Body of pancreas (tissue), 4 donors: Measurements from ENCODE around the gene GLYATL1. TPM values are rescaled to one million over a fixed set of nuclear protein-coding genes. Genes with fewer than 3 reads are reported as not detected.
"Not testable (repeated sequence)": the region's sequence is repeated elsewhere in the genome, so short reads cannot be mapped to it uniquely, and the experiment has no call there.

ENCODE experiments used
- ATAC-seq: fragments of 150-250 bp; one replicate; pipeline ENCODE4 v1.9.1; 2016
- DNase-seq, 4 donors: peaks; one replicate each; pipeline ENCODE4 v3.0.0-alpha.2; 2019
- H3K27ac ChIP-seq, 4 donors: fragments of 200-600 bp; sonication (generic); 1 replicate in 3 of 4; 2 replicates in 1 of 4; pipeline versions ENCODE4 v1.5.1 to v1.6.1; 2016 to 2019; ENCODE audit warnings: mild to moderate bottlenecking in 1 of 4, mixed read lengths in 1 of 4, moderate library complexity in 1 of 4
- H3K27me3 ChIP-seq, 2 donors: fragments of 200-600 bp; sonication (generic); one replicate each; pipeline ENCODE4 v1.6.0; 2016; ENCODE audit warnings: mild to moderate bottlenecking in 1 of 2
- H3K36me3 ChIP-seq, 2 donors: fragments of 200-600 bp; sonication (generic); replicated peaks in 1 of 2; 2 replicates each; pipeline ENCODE4 v1.5.1; 2016; ENCODE audit warnings: low read depth in 2 of 2; ENCODE audit not compliant: insufficient read depth in 1 of 2
- H3K4me1 ChIP-seq: fragments of 200-600 bp; sonication (generic); one replicate; pipeline ENCODE4 v1.6.0; 2016
- H3K4me3 ChIP-seq, 2 donors: fragments of 200-600 bp; sonication (generic); 1 replicate in 1 of 2; 2 replicates in 1 of 2; pipeline ENCODE4 v1.5.1; 2016 to 2019
- H3K9me3 ChIP-seq, 3 donors: fragments of 200-600 bp; sonication (generic); 1 replicate in 2 of 3; 2 replicates in 1 of 3; pipeline ENCODE4 v1.5.1; 2016
- CTCF ChIP-seq, 7 experiments: fragments of 450-650 bp in 4 of 7; fragments of 200-600 bp in 3 of 7; sonication (generic) in 3 of 7; IDR thresholded peaks; one replicate each; pipeline ENCODE4 v1.5.1; 2016 to 2019; ENCODE audit warnings: antibody characterized with exemption in 7 of 7
- POLR2A ChIP-seq, 3 donors: fragments of 450-650 bp; IDR thresholded peaks; one replicate each; pipeline ENCODE4 v1.6.1; 2016; ENCODE audit warnings: antibody characterized with exemption in 3 of 3, mild to moderate bottlenecking in 2 of 3
- WGBS, 2 donors: methylation state at CpG; one replicate each; pipeline ENCODE4 v1.1.5; 2017; 5-methylcytosine and 5-hydroxymethylcytosine counted together
- intact Hi-C: fragments of 100-400 bp; cut with DNase I; formaldehyde crosslinking; loops from one replicate; pipeline ENCODE4 v1.15.1; 2023
- total RNA-seq, 2 donors: library from RNA; depleted of rRNA; stranded (reverse); fragments of >200 nt; gene quantifications; one replicate each; pipeline ENCODE4 v1.1.0, GENCODE V29; 2016

The GLYATL1 gene
- total RNA-seq, 2 donors from 2014 or later: 0.78 TPM; not detected in 1

- 64 to 74% methylated on average over 1 of the region's 1 CpG for WGBS, 2 donors
- TF ChIP-seq CTCF (IDR thresholded peaks at IDR 0.05): no peak
- TF ChIP-seq POLR2A (IDR thresholded peaks at IDR 0.05): no peak
- H3K4me1 ChIP-seq: no peaks in the 10 kb centered on the region
- no peak overlapping the region for H3K4me3 ChIP-seq
- H3K9me3 ChIP-seq: no peaks in the 10 kb centered on the region
- H3K27ac ChIP-seq: no peak overlapping the region
- DNase-seq: no peak
- no peaks in the 10 kb centered on the region for H3K36me3 ChIP-seq
- ATAC-seq: no peak
- intact Hi-C loops: no loop called here
- H3K27me3 ChIP-seq: no peaks in the 10 kb centered on the region
These were observed 53.2 kb downstream of the GLYATL1 start for GRCh38 chr11:58992489-58992888.

GRCh38 chr11:58994171-58994570 is 54.9 kb downstream of the GLYATL1 start:
- Histone ChIP-seq H3K4me3 (no peak overlapping the region), H3K27me3 (no peaks in the 10 kb centered on the region), H3K27ac (no peak overlapping the region), H3K9me3 (no peaks in the 10 kb centered on the region), H3K4me1 (peaks cover 15% of the 10 kb centered on the region), H3K36me3 (no peaks in the 10 kb centered on the region)
- WGBS, 2 donors: 82 to 88% methylated on average over 3 of the region's 3 CpGs
- ATAC-seq: no peak
- DNase-seq: no peak
- TF ChIP-seq CTCF (IDR thresholded peaks at IDR 0.05) (no peak), POLR2A (IDR thresholded peaks at IDR 0.05) (no peak)
- intact Hi-C loops: no loop called here

GRCh38 chr11:58998480-58999290 is 59.4 kb downstream of the GLYATL1 start:
- ATAC-seq: peak; percentile 75

GRCh38 chr11:58999291-58999680 is 60.0 kb downstream of the GLYATL1 start:
- Histone ChIP-seq H3K4me3 (no peak overlapping the region), H3K27me3 (no peaks in the 10 kb centered on the region), H3K27ac (peak overlapping the region in 2 of 4 donors; percentile 21 to 39), H3K4me1 (peaks cover 23% of the 10 kb centered on the region), H3K36me3 (no peaks in the 10 kb centered on the region), H3K9me3 (no peaks in the 10 kb centered on the region)
- TF ChIP-seq POLR2A (IDR thresholded peaks at IDR 0.05) (no peak), CTCF (IDR thresholded peaks at IDR 0.05) (no peak)
- ATAC-seq (peak; percentile 87), DNase-seq (peak in 1 of 4 donors; percentile 35)
- 13 to 16% methylated on average over 1 of the region's 1 CpG for WGBS, 2 donors
- intact Hi-C loops: no loop called here

More at GRCh38 chr11:58998480-58999290, 59.4 kb downstream of the GLYATL1 start:
- no peaks in the 10 kb centered on the region for H3K9me3 ChIP-seq
- intact Hi-C loops: no loop called here
- H3K27me3 ChIP-seq: no peaks in the 10 kb centered on the region
- no peak for TF ChIP-seq CTCF (IDR thresholded peaks at IDR 0.05)
- TF ChIP-seq POLR2A (IDR thresholded peaks at IDR 0.05): no peak
- H3K36me3 ChIP-seq: no peaks in the 10 kb centered on the region
- WGBS, 2 donors: 17 to 26% methylated on average over 7 of the region's 7 CpGs
- H3K27ac ChIP-seq: peak overlapping the region in 2 of 4 donors; percentile 21 to 39
- DNase-seq: peak in 3 of 4 donors; percentile 49 to 57 (median 53)
- peaks cover 23% of the 10 kb centered on the region for H3K4me1 ChIP-seq
- no peak overlapping the region for H3K4me3 ChIP-seq

GRCh38 chr11:59000003-59000402 is 60.7 kb downstream of the GLYATL1 start:
- no peaks in the 10 kb centered on the region for H3K27me3 ChIP-seq
- no peak for ATAC-seq
- H3K4me1 ChIP-seq: peaks cover 25% of the 10 kb centered on the region
- H3K27ac ChIP-seq: peak overlapping the region in 1 of 4 donors; percentile 39
- DNase-seq: no peak
- TF ChIP-seq CTCF (IDR thresholded peaks at IDR 0.05) (no peak), POLR2A (IDR thresholded peaks at IDR 0.05) (no peak)
- 73 to 81% methylated on average over 3 of the region's 3 CpGs for WGBS, 2 donors
- H3K36me3 ChIP-seq: no peaks in the 10 kb centered on the region
- no peak overlapping the region for H3K4me3 ChIP-seq
- intact Hi-C loops: no loop called here
- no peaks in the 10 kb centered on the region for H3K9me3 ChIP-seq

- H3K27ac ChIP-seq, ATAC-seq, intact Hi-C loops, H3K9me3 ChIP-seq, H3K4me3 ChIP-seq, H3K27me3 ChIP-seq, H3K36me3 ChIP-seq, DNase-seq: not testable (repeated sequence)
- H3K4me1 ChIP-seq: peaks cover 32% of the 10 kb centered on the region
- 14 to 15% methylated on average over 2 of the region's 2 CpGs for WGBS, 2 donors
These were observed 62.7 kb downstream of the GLYATL1 start for GRCh38 chr11:59002006-59002405.
